ENCODE results near the gene TSPAN17. TPM values are rescaled to one million over a fixed set of nuclear protein-coding genes. Genes with fewer than 3 reads are reported as not detected.

The TSPAN17 gene
- total and polyA plus RNA-seq, 10 of the 15 experiments (the other 5 are each of a cell fraction or from before 2014, with no cell fraction given) = 0.24 to 17.1 (median 10.4) TPM

DNA sequence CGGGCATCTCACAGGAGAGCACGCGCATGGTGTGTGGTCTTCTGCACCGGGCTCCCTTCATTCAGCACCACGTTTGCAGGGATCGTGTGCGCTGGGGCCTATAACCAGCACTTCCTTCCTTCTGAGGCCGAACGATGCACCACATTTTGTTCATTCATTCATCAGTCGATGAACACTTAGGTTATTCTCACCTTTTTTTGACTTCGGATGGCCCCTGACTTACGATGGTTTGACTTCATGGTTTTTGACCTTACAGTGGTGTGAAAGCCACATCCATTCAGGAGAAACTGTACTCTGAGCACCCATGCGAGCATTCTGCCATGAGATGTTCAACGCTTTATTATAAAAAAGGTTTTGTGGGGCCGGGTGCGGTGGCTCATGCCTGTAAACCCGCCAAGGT lies 27.5 kb downstream of the TSPAN17 start:
- Histone ChIP-seq H2AFZ (ENCODE audit: control insufficient read depth, low read depth, low read length) (no peak overlapping the region), H3K27ac (ENCODE audit: control insufficient read depth, insufficient read depth) (no peak overlapping the region), H3K27me3 (replicated peaks in 1 of 2; ENCODE audit: control insufficient read depth in 2 of 2, insufficient read depth in 2 of 2, low read length in 1 of 2) (peaks cover 0 to 3% of the 10 kb centered on the region in 2 experiments; a peak in 2 of 4 replicates), H4K20me1 (ENCODE audit: control insufficient read depth, insufficient read depth) (no peaks in the 10 kb centered on the region), H3K4me1 (ENCODE audit: control insufficient read depth, insufficient read depth, low read length) (no peaks in the 10 kb centered on the region), H3K4me3 (no peak overlapping the region), H3K9me3 (replicated peaks; ENCODE audit: control insufficient read depth, insufficient read depth, low read length) (no peaks in the 10 kb centered on the region), H3K4me2 (ENCODE audit: control insufficient read depth, insufficient read depth) (no peak overlapping the region), H3K79me2 (ENCODE audit: control insufficient read depth, insufficient read depth, low read length) (no peaks in the 10 kb centered on the region), H3K9ac (ENCODE audit: control insufficient read depth, insufficient read depth, low read length) (no peak overlapping the region), H3K36me3 (ENCODE audit: control insufficient read depth in 2 of 2, insufficient read depth in 2 of 2, low read length in 1 of 2) (no peaks in the 10 kb centered on the region)
- SMC1A ChIA-PET (ENCODE audit: uncharacterized antibody, unreplicated experiment) = no interaction called here
- intact Hi-C loops (cut with micrococcal nuclease; ENCODE audit: unreplicated experiment) (no loop called here), in situ Hi-C loops (cut with MboI) (no loop called here)
- BruUV-seq (replicated peaks) = no TSS peak
- FAIRE-seq (no peak), DNase-seq (ENCODE audit: low read depth, low spot score) (no peak), ATAC-seq (no peak)
- no peak for TF ChIP-seq YBX1 (IDR thresholded peaks at IDR 0.05)
- no peak for TF ChIP-seq MYC (IDR thresholded peaks at IDR 0.05; ENCODE audit: insufficient read depth, insufficient read length, insufficient replicate concordance, low read length, severe bottlenecking)
- TF ChIP-seq SUZ12 (IDR thresholded peaks at IDR 0.05; ENCODE audit: unreplicated experiment) = no peak
- no peak for TF ChIP-seq KLF5 (IDR thresholded peaks at IDR 0.05; ENCODE audit: partially characterized antibody)
- no peak for TF ChIP-seq STAT1 (conservative IDR thresholded peaks at IDR 0.05)
- TF ChIP-seq, protein P1, sequence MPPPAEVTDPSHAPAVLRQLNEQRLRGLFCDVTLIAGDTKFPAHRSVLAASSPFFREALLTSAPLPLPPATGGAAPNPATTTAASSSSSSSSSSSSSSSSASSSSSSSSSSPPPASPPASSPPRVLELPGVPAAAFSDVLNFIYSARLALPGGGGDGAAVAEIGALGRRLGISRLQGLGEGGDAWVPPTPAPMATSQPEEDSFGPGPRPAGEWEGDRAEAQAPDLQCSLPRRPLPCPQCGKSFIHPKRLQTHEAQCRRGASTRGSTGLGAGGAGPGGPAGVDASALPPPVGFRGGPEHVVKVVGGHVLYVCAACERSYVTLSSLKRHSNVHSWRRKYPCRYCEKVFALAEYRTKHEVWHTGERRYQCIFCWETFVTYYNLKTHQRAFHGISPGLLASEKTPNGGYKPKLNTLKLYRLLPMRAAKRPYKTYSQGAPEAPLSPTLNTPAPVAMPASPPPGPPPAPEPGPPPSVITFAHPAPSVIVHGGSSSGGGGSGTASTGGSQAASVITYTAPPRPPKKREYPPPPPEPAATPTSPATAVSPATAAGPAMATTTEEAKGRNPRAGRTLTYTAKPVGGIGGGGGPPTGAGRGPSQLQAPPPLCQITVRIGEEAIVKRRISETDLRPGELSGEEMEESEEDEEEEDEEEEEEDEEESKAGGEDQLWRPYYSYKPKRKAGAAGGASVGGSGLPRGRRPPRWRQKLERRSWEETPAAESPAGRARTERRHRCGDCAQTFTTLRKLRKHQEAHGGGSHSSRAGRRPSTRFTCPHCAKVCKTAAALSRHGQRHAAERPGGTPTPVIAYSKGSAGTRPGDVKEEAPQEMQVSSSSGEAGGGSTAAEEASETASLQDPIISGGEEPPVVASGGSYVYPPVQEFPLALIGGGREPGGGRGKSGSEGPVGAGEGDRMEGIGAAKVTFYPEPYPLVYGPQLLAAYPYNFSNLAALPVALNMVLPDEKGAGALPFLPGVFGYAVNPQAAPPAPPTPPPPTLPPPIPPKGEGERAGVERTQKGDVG (CRISPR knock-in tag; IDR thresholded peaks at IDR 0.05) = no peak
- TF ChIP-seq, protein P2, sequence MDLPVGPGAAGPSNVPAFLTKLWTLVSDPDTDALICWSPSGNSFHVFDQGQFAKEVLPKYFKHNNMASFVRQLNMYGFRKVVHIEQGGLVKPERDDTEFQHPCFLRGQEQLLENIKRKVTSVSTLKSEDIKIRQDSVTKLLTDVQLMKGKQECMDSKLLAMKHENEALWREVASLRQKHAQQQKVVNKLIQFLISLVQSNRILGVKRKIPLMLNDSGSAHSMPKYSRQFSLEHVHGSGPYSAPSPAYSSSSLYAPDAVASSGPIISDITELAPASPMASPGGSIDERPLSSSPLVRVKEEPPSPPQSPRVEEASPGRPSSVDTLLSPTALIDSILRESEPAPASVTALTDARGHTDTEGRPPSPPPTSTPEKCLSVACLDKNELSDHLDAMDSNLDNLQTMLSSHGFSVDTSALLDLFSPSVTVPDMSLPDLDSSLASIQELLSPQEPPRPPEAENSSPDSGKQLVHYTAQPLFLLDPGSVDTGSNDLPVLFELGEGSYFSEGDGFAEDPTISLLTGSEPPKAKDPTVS (IDR thresholded peaks at IDR 0.05; ENCODE audit: low read depth, low read length) = no peak
- TF ChIP-seq, protein P3, sequence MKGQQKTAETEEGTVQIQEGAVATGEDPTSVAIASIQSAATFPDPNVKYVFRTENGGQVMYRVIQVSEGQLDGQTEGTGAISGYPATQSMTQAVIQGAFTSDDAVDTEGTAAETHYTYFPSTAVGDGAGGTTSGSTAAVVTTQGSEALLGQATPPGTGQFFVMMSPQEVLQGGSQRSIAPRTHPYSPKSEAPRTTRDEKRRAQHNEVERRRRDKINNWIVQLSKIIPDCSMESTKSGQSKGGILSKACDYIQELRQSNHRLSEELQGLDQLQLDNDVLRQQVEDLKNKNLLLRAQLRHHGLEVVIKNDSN (IDR thresholded peaks at IDR 0.05; ENCODE audit: borderline replicate concordance, extremely low read length, insufficient read depth, low read depth, low read length) = no peak
- no peak for TF ChIP-seq MEF2A (IDR thresholded peaks at IDR 0.05; ENCODE audit: insufficient read depth, low read depth, low read length)
- TF ChIP-seq CHD2 (IDR thresholded peaks at IDR 0.05; ENCODE audit: borderline replicate concordance, low read depth, low read length) = no peak
- TF ChIP-seq, protein P4, sequence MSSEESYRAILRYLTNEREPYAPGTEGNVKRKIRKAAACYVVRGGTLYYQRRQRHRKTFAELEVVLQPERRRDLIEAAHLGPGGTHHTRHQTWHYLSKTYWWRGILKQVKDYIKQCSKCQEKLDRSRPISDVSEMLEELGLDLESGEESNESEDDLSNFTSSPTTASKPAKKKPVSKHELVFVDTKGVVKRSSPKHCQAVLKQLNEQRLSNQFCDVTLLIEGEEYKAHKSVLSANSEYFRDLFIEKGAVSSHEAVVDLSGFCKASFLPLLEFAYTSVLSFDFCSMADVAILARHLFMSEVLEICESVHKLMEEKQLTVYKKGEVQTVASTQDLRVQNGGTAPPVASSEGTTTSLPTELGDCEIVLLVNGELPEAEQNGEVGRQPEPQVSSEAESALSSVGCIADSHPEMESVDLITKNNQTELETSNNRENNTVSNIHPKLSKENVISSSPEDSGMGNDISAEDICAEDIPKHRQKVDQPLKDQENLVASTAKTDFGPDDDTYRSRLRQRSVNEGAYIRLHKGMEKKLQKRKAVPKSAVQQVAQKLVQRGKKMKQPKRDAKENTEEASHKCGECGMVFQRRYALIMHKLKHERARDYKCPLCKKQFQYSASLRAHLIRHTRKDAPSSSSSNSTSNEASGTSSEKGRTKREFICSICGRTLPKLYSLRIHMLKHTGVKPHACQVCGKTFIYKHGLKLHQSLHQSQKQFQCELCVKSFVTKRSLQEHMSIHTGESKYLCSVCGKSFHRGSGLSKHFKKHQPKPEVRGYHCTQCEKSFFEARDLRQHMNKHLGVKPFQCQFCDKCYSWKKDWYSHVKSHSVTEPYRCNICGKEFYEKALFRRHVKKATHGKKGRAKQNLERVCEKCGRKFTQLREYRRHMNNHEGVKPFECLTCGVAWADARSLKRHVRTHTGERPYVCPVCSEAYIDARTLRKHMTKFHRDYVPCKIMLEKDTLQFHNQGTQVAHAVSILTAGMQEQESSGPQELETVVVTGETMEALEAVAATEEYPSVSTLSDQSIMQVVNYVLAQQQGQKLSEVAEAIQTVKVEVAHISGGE (CRISPR knock-in tag; IDR thresholded peaks at IDR 0.05) = no peak
- no peak for TF ChIP-seq NR2C1 (IDR thresholded peaks at IDR 0.05)
- TF ChIP-seq, protein P5, sequence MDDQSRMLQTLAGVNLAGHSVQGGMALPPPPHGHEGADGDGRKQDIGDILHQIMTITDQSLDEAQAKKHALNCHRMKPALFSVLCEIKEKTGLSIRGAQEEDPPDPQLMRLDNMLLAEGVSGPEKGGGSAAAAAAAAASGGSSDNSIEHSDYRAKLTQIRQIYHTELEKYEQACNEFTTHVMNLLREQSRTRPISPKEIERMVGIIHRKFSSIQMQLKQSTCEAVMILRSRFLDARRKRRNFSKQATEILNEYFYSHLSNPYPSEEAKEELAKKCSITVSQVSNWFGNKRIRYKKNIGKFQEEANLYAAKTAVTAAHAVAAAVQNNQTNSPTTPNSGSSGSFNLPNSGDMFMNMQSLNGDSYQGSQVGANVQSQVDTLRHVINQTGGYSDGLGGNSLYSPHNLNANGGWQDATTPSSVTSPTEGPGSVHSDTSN (IDR thresholded peaks at IDR 0.05; ENCODE audit: insufficient replicate concordance, low read depth, low read length) = no peak
- TF ChIP-seq FOXK2 (IDR thresholded peaks at IDR 0.05) = no peak
- CTCF ChIA-PET = interaction anchor here (1.7 kb wide), 1 partner anchor 14 kb away, joined by 10 read pairs; no protein-coding TSS in a partner anchor
- WGBS (ENCODE audit: insufficient coverage, insufficient replicate concordance, low lambda C conversion rate, missing lambda C conversion rate) = 20% methylated on average over 17 of the region's 17 CpGs
- POLR2A ChIA-PET = no interaction called here
- RAD21 ChIA-PET (ENCODE audit: unreplicated experiment) = no interaction called here
